Measurements from ENCODE around the gene APC2.

GRCh38 chr19:1429750-1430149 is 20.2 kb upstream of the APC2 start:
- TF ChIP-seq, protein P1, sequence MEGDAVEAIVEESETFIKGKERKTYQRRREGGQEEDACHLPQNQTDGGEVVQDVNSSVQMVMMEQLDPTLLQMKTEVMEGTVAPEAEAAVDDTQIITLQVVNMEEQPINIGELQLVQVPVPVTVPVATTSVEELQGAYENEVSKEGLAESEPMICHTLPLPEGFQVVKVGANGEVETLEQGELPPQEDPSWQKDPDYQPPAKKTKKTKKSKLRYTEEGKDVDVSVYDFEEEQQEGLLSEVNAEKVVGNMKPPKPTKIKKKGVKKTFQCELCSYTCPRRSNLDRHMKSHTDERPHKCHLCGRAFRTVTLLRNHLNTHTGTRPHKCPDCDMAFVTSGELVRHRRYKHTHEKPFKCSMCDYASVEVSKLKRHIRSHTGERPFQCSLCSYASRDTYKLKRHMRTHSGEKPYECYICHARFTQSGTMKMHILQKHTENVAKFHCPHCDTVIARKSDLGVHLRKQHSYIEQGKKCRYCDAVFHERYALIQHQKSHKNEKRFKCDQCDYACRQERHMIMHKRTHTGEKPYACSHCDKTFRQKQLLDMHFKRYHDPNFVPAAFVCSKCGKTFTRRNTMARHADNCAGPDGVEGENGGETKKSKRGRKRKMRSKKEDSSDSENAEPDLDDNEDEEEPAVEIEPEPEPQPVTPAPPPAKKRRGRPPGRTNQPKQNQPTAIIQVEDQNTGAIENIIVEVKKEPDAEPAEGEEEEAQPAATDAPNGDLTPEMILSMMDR (optimal IDR thresholded peaks at IDR 0.05 in 1 of 3, IDR thresholded peaks at IDR 0.05 in 1 of 3, conservative IDR thresholded peaks at IDR 0.05 in 1 of 3; ENCODE audit: extremely low read depth in 1 of 3, insufficient read depth in 2 of 3, low read length in 3 of 3): no peak
- no peak for TF ChIP-seq EZH2 (IDR thresholded peaks at IDR 0.05; ENCODE audit: low read length)
